ENCODE data around the gene HMX2.

The HMX2 gene

GRCh38 chr10:123147635-123148413 lies at the start of gene HMX2:
Gene HMX2 (plus strand): TSS chr10:123148136. CDS start chr10:123148379, 243 bp downstream.
- DNase-seq (ENCODE audit: low read depth) = no peak

- DNase-seq (ENCODE audit: low read depth) = no peak
Measured at GRCh38 chr10:123100030-123100762, 47.7 kb upstream of the HMX2 start.

GRCh38 chr10:123101872-123102271 lies 46.1 kb upstream of the HMX2 start:
- DNase-seq (ENCODE audit: low read depth) = no peak

- DNase-seq (ENCODE audit: low read depth) = no peak
Measured at GRCh38 chr10:123102673-123103072, 45.3 kb upstream of the HMX2 start.

GRCh38 chr10:123103944-123104343 lies 44.0 kb upstream of the HMX2 start:
- no peak for DNase-seq (ENCODE audit: low read depth)

- DNase-seq (ENCODE audit: low read depth) = no peak
Measured at GRCh38 chr10:123109466-123109865, 38.5 kb upstream of the HMX2 start.

- no peak for DNase-seq (ENCODE audit: low read depth)
Measured at GRCh38 chr10:123117644-123118417, 30.1 kb upstream of the HMX2 start.

- DNase-seq (ENCODE audit: low read depth) = no peak
Measured at GRCh38 chr10:123119081-123119480, 28.9 kb upstream of the HMX2 start.

GRCh38 chr10:123126246-123126645 lies 21.7 kb upstream of the HMX2 start:
- no peak for DNase-seq (ENCODE audit: low read depth)

GRCh38 chr10:123129618-123130271 lies 18.2 kb upstream of the HMX2 start:
- DNase-seq (ENCODE audit: low read depth) = no peak

- no peak for DNase-seq (ENCODE audit: low read depth)
Measured at GRCh38 chr10:123132576-123133477, 15.1 kb upstream of the HMX2 start.

GRCh38 chr10:123133541-123134342 lies 14.2 kb upstream of the HMX2 start:
- no peak for DNase-seq (ENCODE audit: low read depth)

- DNase-seq (ENCODE audit: low read depth) = no peak
Measured at GRCh38 chr10:123134343-123134914, 13.5 kb upstream of the HMX2 start.

- DNase-seq (ENCODE audit: low read depth) = no peak
Measured at GRCh38 chr10:123134915-123135414, 13.0 kb upstream of the HMX2 start.

- DNase-seq (ENCODE audit: low read depth) = no peak
Measured at GRCh38 chr10:123135415-123136141, 12.4 kb upstream of the HMX2 start, which contains the start of gene HMX3. Gene HMX3 (plus strand): TSS chr10:123135970. CDS start chr10:123136051, 81 bp downstream.

- no peak for DNase-seq (ENCODE audit: low read depth)
Measured at GRCh38 chr10:123136221-123136805, 11.6 kb upstream of the HMX2 start.

GRCh38 chr10:123136806-123137642 lies 10.9 kb upstream of the HMX2 start:
- DNase-seq (ENCODE audit: low read depth) = no peak

- DNase-seq (ENCODE audit: low read depth) = no peak
Measured at GRCh38 chr10:123139165-123139520, 8.8 kb upstream of the HMX2 start.

All from HS-27A (cell line).